Activated CD8-positive, alpha-beta memory T cell treated with anti-CD3 and anti-CD28 coated beads, Interleukin-2, amount 50 U/mL, for 24 hours (primary cell): ENCODE results near the gene FBXO47.

Experiments
- DNase-seq: peaks from one replicate; pipeline ENCODE4 v3.0.0-alpha.2; 2020; ENCODE audit errors: extremely low read depth

Gene FBXO47

GRCh38 chr17:38967290-38967738, at the start of gene FBXO47:
TSS of gene FBXO47 (minus strand) at chr17:38967403. CDS start at chr17:38963025, 4,378 bp downstream.
- DNase-seq: peak; percentile 68

- no peak for DNase-seq
Observed at GRCh38 chr17:39016193-39017153, 49.3 kb upstream of the FBXO47 start.

- DNase-seq: no peak
Observed at GRCh38 chr17:39015546-39015935, 48.3 kb upstream of the FBXO47 start.

- no peak for DNase-seq
Observed at GRCh38 chr17:39014795-39015545, 47.8 kb upstream of the FBXO47 start.

GRCh38 chr17:39014044-39014794, 47.0 kb upstream of the FBXO47 start:
- DNase-seq: no peak

GRCh38 chr17:39012725-39013124, 45.5 kb upstream of the FBXO47 start:
- no peak for DNase-seq

- no peak for DNase-seq
Observed at GRCh38 chr17:39011907-39012468, 44.8 kb upstream of the FBXO47 start.

- DNase-seq: no peak
Observed at GRCh38 chr17:39009581-39010001, 42.4 kb upstream of the FBXO47 start.

- no peak for DNase-seq
Observed at GRCh38 chr17:39008633-39009032, 41.4 kb upstream of the FBXO47 start.

GRCh38 chr17:39002991-39003715, 36.0 kb upstream of the FBXO47 start:
- no peak for DNase-seq

GRCh38 chr17:39001703-39002637, 34.8 kb upstream of the FBXO47 start:
- DNase-seq: no peak

GRCh38 chr17:39000021-39000601, 32.9 kb upstream of the FBXO47 start:
- DNase-seq: no peak

GRCh38 chr17:38996660-38997337, 29.6 kb upstream of the FBXO47 start:
- no peak for DNase-seq

GRCh38 chr17:38994026-38994425, 26.8 kb upstream of the FBXO47 start:
- no peak for DNase-seq

GRCh38 chr17:38984666-38985065, 17.5 kb upstream of the FBXO47 start:
- no peak for DNase-seq

- no peak for DNase-seq
Observed at GRCh38 chr17:38982858-38983746, 15.9 kb upstream of the FBXO47 start.

GRCh38 chr17:38981636-38982035, 14.4 kb upstream of the FBXO47 start:
- DNase-seq: no peak
